Stimulated activated CD8-positive, alpha-beta memory T cell treated with anti-CD3 and anti-CD28 coated beads, Interleukin-7, amount 100 ng/mL, for 1 hour (primary cell): Measurements from ENCODE around the gene GRM6.

ENCODE experiments used
- DNase-seq, 2 donors: peaks; one replicate each; pipeline ENCODE4 v3.0.0-alpha.2; 2020; ENCODE audit warnings: low read depth in 2 of 2

GRM6 gene

DNA sequence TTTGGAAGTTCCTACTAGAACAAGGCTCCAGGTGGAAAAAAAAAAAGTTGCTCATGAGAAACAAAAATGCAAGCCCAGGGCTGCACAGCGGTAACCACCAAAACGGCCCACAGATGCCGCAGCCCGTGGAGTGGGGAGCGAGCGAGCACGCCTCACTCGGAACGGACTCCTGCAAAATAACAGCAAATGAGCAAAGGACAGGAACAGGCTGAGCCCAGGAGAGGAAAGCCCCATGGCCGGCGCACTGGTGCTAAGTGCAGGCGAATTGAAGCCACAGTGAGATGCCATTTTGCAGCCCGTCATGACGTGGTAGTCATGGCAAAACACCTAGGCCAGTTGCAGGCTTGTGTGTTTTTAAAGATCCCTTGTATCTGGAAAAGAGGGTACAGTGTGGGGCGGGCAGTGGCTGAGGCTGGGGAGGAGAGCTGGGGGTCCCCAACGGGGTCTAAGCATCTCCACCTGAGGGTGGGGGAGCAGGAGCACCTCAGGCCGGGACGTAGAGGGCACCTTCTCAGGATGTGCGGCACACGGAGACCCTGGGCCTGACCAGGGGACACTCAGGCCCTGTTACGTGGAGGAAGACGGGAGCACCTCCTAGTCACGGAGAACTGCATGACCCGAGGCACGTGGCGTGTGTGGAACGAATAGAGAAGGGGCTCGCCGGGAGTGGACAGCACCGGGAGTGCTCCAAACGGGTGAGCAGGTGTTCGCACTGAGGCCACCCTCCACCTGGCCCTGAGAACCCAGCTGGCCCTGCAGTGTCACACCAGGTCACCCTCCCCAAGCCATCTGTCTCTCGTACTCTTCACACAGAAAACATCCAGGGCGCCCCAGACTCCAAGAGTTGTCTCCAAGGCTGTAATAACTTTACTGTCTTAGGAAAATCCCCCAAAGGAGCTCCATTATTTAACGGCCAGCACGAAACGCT is 10.7 kb downstream of the GRM6 start:
- DNase-seq, result no peak

DNA sequence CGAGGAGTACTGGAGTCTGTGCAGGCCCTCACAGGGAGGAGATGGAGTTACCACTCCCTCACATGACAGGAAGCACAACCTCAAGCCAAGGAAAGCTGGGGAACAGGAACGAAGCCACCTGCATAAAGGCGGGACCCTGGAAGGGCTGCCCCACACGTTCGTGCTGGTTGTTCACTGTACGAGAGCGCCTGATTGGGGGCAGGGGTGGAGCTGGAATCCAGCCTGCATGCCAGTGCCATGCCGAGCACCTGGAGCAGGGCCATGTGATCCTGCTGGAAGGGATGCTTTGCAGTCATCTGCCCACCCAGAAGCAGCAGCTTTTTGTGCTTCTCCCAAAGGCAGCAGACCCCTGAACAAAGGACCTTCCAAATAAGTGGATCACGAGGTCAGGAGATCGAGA is 11.4 kb downstream of the GRM6 start:
- DNase-seq, result no peak

GRCh38 chr5:178982941-178983340 is 12.2 kb downstream of the GRM6 start:
- DNase-seq, result no peak

- no peak for DNase-seq
These were observed 13.7 kb downstream of the GRM6 start for GRCh38 chr5:178981381-178981780.

DNA sequence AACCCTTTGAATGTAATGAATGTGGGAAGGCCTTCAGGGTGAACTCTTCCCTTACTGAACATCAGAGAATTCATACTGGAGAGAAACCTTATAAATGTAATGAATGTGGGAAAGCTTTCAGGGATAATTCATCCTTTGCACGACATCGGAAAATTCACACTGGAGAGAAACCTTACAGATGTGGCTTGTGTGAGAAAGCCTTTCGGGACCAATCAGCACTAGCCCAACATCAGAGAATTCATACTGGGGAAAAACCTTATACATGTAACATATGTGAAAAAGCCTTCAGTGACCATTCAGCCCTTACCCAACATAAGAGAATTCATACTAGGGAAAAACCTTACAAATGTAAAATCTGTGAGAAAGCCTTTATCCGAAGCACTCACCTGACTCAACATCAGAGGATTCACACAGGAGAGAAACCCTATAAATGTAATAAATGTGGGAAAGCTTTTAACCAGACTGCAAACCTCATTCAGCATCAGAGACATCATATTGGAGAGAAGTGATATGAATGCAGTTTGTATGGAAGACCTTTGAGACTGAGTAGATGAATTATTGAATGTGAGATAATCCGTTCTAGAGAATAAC is 29.6 kb downstream of the GRM6 start:
- no peak for DNase-seq

GRCh38 chr5:178941361-178941760 is 53.8 kb downstream of the GRM6 start:
- no peak for DNase-seq

- no peak for DNase-seq
These were observed 54.4 kb downstream of the GRM6 start, which contains the start of gene ZNF454 for GRCh38 chr5:178940569-178941360. ZNF454 (plus strand) TSS chr5:178941198; CDS start chr5:178942792, 1,594 bp downstream.

- no peak for DNase-seq
These were observed 63.0 kb downstream of the GRM6 start for GRCh38 chr5:178931846-178932760.
